ENCODE measurements around the gene HOXA13.

HOXA13 gene

DNA sequence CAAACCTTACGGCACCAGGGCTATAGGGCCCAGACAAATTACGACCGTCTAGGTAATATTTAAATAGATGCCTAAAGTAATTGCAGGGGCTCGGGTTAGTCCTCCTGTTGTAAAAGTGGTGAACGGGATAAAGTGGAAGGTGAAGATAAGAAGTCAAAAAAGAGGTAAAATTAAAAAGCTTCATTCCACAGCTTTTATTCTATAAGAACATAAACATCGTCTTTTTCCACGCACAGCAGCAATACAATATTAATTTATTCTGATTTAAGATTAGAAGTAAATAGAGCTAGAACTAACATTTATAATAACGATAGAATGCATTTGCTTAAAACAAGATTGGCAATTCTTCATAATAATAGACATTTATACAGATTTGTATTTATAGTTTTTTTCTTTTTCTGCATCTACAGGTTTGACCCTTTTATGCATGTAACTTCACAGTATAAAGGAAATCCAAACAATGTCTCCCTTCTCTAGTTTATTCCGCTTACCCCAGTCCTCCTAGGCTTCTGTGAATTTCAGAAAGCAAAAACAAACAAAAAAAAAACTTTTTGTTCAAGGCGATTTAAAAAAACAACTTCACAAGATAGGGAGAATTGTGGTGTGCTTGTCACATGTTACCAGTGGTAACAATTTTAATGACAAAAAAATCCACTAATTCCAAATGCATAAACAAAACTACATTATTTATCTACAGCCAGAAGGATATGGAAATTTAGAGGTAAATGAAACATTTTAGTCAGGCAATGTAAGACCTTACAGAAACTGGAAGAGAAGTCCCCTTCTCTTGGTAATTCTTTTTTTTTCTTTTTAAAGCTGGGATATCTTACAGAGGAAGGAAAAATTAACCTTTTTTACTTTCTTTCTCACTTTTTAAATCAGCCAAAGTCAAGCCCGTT, 29.2 kb downstream of the HOXA13 start:
- DNase-seq (ENCODE audit: low spot score), result peak; percentile 18

DNA sequence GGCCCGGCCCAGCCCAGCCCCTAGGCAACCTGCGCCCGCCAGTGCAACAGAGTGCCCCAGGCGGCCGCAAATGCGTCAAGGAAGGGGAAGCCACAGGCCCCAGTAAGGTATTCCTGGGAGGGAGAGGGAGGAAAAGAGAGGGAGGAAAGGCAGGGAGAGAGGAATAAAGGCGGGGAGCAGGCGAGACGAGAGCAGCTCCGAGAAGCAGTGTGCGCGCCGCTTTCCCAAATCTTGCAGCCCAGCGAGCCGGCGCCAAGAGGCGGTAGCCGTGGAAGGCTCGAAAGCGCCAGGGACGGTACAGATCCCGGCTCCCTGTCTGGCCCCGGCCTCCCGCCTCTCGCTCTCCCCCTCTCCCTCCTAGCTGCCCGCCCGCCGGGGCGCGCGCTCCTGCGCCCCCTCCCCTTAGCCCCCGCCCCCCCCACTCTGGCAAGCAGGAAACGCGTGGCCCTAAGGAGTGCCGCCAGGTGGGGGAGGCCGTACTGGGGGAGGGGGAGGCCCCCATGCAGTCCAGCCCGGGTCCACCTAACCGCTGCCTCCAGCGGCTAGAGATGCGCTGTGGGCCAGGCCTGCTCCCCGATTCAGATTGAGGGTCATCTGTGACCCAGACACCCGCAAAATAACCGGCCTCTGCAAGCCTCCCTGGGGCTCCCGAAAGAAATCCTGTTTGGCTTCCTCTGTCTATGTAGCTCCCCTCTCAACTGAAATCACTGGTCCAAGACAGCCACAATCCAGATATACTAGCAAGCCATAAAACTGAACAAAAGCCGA, 30.0 kb downstream of the HOXA13 start:
- DNase-seq (ENCODE audit: low spot score), result peak; percentile 58

DNA sequence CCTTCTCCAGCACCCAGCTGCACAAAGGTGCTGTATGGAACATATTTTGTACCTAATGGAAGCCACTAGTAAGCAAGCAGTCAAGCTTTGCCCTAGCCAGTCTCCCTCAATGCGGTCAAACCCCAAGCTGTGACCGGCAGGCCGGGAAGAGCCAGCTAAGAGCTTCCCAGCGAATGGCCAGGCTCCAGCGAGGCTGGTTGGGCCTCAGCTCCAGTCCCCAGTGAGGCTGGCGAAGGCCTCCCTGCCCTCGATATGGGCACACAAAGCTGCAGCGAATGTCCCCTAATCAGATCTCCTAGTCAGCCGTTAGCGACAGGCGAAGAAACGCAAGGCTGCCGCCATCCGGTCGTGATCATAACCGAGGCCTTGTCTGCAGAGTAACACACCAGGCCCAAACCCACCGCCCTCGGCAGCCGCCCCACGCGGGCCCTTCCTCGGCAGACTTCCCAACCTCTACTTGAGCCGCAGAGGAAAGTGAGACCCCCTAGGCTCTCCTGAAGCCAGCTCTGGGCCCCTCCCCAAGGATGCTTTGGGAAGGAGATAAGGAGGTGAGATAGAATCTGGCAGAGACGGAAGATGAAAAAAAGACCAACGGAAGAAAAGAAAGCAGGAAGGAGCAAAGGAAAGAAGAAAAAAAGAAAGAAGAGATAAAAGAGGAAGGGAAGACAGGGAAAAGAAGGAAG, 31.5 kb downstream of the HOXA13 start:
- DNase-seq (ENCODE audit: low spot score), result peak; percentile 79

DNA sequence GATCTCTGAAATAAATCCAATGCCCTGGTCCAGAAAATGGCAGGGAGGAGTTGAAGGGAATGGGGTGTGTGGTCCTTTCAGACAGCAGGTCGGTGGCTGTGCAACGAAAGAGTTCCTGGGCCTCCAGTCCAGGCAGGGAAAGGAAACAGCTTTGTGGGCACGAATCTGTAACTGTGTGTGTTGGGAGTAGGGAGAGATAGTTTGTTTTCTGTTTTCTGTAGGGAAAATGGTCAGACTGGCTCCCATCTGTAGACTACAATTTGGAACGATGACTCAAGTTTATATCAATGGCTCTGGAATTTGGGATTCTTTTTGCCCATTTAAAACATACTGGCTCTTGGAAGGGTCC, 32.0 kb downstream of the HOXA13 start:
- peak; percentile 27 for DNase-seq (ENCODE audit: low spot score)

DNA sequence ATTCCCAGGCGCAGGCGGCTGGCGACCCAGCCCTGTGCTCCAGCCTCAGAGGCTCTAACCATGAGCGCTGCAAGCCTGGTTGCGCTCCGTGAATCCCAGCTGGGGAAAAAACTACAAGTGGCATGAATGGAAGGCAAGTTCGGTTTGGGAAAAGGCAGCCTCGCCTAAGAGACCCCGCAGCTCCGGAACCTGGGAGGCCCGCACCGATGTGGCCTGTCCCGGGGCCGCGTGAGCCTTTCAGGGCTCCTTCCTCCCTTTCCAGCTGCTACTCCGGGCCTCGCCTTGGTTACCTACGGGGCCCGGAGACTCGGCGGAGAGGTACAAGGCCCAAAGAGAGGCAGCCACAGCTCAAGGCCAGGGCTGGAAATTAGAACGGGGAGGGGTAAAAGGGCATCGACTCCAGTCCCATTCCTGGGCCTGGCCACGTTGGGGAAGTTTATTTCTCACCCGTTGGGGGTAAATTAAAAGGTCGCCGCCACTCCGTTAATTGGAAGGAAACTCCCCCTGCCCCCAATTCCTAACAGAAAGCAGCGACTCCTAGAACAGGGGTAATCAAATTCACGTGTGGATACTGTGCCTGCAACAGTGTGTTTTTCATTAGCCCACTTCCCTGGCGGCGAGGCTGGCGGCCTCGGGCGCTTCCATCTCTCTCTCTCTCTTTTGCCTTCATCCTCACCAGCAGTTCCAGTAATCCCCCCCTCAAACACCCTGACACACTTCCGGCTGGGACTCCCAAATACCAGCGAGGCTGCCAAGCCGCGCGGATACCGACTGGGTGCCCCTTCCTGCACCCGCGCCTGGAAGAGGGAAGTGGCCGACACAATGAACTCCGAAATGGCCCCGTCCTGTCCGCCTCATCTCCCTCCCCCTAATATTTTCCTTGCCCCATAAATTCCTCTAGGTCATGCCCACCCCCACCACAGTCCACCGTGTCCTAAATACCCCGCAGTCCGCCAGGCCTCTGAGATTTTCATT, 33.1 kb downstream of the HOXA13 start:
- peak; percentile 82 for DNase-seq (ENCODE audit: low spot score)

DNA sequence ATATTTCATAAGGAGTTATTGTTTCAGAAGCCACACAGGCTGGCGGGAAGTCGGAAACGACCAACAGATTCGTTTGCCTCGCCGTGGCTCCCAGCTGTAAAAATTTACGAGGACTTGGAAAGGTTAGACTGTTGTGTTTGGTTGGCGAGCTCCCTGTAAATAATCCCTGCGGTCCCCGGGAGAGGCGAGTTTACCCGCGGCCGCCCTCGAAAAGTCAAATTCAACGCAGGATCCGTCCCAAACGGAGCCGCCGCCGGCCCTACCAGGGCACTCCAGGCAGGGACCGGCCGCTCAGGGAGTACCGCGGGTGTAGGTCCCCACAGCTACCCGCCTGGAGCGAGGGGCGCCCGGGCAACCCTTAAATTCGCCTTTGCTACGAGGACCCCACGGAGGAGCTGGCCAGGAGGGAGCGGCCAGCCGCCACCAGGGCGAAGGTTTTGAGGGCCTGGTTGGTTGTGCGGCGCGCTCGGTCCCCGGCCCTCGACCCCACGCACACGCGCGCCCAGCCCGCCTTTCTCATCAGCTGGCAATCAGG, 33.8 kb downstream of the HOXA13 start:
- no peak for DNase-seq (ENCODE audit: low spot score)

DNA sequence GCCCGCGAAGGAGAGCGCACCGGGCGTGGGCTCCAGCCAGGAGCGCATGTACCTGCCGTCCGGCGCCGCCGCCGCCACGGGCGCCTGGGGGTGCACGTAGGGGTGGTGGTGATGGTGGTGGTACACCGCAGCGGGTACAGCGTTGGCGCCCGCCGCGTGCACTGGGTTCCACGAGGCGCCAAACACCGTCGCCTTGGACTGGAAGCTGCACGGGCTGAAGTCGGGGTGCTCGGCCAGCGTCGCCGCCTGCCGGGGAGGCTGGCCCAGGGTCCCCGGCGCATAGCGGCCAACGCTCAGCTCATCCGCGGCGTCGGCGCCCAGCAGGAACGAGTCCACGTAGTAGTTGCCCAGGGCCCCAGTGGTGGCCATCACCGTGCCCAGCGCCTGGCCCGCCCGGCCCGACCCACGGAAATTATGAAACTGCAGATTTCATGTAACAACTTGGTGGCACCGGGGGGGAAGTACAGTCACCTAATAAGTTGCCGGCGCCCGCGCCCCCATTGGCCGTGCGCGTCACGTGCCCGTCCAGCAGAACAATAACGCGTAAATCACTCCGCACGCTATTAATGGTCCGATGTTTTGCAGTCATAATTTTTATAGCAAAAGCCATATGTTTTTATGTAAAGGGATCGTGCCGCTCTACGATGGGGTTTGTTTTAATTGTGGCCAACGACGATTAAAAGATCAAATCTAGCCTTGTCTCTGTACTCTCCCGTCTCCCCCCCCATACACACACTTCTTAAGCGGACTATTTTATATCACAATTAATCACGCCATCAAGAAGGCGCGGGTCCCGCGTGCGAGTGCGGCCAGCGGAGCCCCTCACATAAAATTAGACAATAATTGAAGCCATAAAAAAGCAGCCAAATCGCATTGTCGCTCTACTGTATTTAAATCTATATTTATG, 34.5 kb downstream of the HOXA13 start, which contains the start of gene HOXA9:
HOXA9 (minus strand) TSS at position 449 of the 907 bp plus-strand sequence; CDS start at position 369, 80 bp downstream.
- peak; percentile 99 for DNase-seq (ENCODE audit: low spot score)

DNA sequence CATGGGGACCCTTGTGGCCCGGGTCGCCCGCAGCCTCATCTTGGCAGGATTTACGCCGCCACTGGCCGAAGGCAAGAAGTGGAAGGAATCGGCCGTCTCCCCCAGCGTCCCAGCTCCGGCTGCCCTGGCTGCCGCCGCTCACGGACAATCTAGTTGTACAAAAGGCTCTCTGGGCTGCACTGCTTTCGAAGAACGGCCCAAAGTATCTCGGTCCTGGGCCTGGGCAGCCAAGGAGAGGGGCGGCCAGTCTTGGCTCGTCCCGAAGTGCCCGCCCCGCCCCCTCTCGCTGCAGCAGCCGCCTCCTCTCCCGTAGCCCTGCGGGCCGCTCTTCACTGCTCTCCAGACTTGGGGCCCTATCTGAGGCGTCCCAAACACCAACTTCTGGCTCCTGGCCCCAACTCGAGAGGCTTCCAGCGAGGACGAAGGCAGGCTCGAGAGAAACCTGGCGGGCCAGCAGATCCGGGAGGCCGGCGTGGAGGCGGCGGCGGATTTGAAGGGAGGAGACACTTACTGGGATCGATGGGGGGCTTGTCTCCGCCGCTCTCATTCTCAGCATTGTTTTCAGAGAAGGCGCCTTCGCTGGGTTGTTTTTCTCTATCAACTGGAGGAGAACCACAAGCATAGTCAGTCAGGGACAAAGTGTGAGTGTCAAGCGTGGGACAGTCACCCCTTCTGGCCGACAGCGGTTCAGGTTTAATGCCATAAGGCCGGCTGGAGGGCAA, 35.4 kb downstream of the HOXA13 start:
- peak; percentile 57 for DNase-seq (ENCODE audit: low spot score)

DNA sequence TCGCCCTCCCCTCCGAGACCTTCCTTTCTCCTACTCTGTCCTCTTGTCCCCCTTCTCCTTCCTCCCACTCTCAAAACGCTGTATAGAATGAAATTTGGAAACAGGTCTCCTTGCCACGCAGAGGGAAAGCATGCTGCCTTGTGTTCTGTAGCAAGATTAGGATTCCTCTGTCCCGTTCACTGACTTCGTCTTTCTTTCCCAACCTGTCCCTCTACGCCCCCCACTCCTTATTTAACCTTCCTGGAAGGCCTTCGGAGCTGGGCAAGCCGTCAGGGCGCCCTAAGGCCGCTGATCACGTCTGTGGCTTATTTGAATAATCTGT, 35.9 kb downstream of the HOXA13 start:
- DNase-seq (ENCODE audit: low spot score), result no peak

DNA sequence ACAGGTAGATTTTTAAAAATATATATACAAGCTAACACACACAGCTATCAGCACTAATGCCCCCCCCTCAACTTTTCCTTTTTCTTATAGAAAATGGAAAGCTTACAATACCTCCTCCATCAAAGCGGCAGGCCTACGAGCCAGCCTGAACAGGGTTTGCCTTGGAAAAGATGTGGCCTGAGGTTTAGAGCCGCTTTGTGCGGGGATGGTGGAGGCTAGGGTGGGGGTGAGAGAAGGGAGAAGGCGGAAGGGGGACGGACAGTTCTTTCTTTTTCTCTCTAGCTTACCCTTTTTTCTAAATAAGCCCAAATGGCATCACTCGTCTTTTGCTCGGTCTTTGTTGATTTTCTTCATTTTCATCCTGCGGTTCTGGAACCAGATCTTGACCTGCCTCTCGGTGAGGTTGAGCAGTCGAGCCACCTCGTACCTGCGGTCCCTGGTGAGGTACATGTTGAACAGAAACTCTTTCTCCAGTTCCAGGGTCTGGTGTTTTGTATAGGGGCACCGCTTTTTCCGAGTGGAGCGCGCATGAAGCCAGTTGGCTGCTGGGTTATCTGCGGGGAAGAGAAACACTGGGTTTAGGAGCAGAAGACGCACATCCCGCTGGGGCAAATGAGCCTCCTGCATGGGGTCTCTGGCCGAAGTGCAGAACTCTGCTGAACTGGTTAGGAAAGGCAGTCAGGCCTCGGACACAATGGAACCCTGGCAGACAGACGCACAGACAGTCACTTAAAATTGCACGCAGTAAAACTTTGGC, 36.4 kb downstream of the HOXA13 start:
- DNase-seq (ENCODE audit: low spot score), result peak; percentile 24

DNA sequence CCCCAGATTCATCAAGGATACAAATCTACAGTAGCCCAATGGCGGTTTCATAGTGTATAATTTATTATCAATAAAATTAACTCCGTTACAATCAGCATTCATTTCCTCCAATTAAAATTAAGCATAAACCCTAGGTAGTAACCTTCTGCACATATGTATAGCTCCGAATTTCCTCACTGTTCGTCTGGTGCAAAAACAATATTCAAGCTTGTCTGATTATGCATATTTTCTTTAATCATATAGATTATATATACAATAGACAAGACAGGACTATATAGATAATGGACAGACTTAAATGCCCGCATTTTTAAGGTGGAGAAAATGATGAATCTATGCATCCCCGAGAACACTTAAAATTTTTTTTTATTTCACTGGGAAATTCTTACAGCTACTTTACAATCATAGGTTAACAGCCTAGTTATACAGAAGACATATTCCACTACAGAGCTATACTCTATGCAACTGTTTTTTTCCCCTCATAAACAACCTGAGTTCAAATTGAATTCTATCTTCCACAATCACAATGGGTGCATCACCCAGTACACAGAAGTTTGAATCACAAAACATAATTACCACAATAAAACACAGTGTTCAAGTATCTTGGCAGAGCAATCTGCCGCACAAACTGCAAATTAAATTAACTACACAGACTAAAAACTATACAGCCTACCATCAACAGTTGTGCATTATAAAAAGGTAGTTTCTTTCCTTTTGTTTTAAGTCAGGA, 37.2 kb downstream of the HOXA13 start:
- peak; percentile 19 for DNase-seq (ENCODE audit: low spot score)

DNA sequence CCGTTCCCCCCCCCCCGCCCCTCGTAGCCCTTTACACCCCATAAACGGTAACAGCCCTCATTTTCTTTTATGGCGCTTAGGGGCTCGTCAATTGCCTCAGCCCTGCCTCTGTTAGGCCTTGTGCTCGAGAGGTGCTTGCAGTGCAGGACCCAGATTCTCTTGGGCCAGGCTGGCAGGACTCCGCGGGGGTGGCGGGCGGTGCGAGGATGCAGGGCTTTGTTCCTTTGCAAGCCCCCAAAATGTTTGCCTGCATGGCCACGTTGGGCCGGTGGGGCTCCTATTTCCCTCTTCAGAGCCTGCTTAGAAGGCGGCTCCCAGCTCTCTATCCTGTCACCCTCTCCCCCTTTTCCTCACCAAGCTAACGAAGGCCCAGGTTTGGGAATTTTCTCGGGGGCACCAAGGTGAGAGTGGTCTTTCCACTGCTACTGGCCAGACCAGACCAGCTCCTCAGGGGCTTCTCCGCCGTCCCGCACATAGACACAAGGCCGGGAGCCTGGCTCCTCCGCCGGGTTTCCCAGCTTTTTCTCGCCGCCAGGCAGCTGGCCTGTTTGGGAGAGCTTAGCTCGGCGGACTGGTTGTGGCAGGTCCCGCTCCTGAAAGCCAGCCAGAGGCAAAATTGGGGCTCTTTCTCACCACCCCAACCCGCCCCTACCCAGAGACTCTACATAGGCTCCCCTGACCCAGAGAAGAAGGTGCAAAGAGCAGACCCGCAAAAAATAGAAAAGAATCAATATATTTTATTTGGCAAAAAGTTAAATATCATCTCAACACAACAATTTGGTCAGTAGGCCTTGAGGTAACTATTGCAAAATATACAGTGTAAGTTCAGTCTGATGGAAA, 38.0 kb downstream of the HOXA13 start:
- DNase-seq (ENCODE audit: low spot score), result peak; percentile 43

DNA sequence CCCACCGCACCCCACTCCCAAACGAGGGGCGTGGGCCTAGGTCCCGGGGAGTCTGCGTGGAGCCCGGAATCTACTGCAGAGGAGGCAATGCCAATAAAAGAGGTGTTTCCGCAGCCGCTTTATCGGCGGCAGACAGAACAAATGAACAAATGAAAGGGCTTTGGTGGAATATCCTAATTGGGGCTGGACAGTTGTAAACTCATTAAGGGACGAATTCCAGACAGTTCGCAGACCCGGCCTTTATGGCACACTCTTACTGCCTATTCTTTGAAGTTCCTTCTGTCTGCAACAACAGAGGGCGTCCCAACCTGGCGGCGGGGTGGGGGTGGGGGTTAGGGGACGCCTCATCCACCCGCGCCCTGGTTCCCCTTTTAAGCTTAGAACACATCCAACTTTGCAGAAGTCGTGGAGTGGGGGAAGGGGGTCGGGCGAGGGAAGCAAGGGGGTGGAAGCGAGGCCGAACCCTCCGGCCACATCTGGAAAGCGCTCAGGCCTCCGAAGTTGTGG, 38.6 kb downstream of the HOXA13 start:
- DNase-seq (ENCODE audit: low spot score), result peak; percentile 75

DNA sequence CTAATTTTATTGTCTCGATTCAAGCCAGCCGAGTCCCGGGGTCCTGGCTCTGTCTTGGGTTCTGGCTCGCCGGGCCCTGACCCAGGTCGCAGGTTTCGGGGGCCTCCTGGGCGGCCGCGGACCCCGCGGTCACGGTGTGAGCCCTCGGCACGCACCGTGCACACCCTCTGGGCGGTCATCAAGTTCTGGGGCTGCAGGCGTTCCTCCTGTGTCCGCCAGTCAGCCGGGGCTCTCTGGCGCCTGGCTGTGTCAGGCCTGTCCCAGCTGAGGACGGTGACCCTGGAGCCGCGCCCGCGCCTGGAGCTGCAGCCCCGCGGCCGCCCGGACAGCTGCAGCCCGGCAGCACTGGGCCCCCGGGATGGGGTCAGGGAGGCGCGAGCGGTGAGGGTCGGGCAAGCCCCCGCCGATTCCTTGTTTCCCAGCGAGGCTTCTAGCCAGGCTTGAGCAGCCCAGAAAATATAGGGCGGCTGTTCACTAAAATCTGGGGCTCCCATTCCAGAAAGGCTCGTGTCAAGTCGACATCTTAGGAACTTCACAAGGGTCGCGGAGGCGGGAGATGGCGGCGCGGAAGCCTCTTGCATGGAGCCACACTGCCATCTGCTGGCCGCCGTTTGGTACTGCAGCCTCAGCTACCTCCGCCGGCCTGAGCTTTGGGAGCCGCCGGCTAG, 39.2 kb downstream of the HOXA13 start:
- peak; percentile 95 for DNase-seq (ENCODE audit: low spot score)

DNA sequence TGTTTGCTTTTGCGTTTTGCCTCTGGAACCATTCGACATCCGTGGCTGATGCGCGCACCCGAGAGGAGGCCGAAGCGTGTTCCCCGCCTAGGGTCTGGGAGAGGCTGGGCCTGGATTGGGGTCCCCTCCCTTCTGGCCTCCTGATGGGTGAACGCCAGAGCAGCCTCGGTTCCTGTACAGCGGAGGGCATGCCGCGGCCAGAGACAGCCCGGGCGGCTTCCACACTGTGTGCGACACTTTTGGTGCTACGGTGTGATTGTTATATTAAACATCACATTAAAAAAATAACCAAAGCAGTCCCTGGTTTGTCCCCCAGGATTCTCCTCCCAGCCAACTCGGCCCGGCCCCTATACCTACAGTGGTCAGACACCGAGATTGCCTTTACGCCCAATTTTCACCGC, 39.7 kb downstream of the HOXA13 start:
- DNase-seq (ENCODE audit: low spot score), result peak; percentile 37

Data from LoVo (cell line).